Gastroesophageal sphincter (tissue), 4 donors: ENCODE results near the gene OR2S2. TPM values are rescaled to one million over a fixed set of nuclear protein-coding genes. Genes with fewer than 3 reads are reported as not detected.
A peak's percentile ranks its signal among the peaks of the same experiment; 100 is the strongest.

Source experiments
- ATAC-seq: fragments of 150-250 bp; one replicate; pipeline ENCODE4 v1.9.1; 2016; ENCODE audit warnings: mild to moderate bottlenecking, moderate library complexity
- H3K27ac ChIP-seq, 4 donors: fragments of 200-600 bp; sonication (generic) in 3 of 4; 1 replicate in 3 of 4; 2 replicates in 1 of 4; pipeline ENCODE4 v1.5.1; 2016 to 2019
- H3K27me3 ChIP-seq: fragments of 200-600 bp; sonication (generic); one replicate; pipeline ENCODE4 v1.5.1; 2019
- H3K36me3 ChIP-seq, 2 donors: fragments of 200-600 bp; sonication (generic); one replicate each; pipeline ENCODE4 v1.5.1; 2019; ENCODE audit warnings: control low read depth in 1 of 2
- H3K4me1 ChIP-seq, 3 donors: fragments of 200-600 bp; sonication (generic); 1 replicate in 2 of 3; 2 replicates in 1 of 3; pipeline ENCODE4 v1.5.1; 2016 to 2019; ENCODE audit warnings: control low read depth in 2 of 3
- H3K4me3 ChIP-seq, 2 donors: fragments of 200-600 bp; sonication (generic); one replicate each; pipeline ENCODE4 v1.5.1; 2019; ENCODE audit warnings: mild to moderate bottlenecking in 1 of 2, moderate library complexity in 1 of 2
- H3K9me3 ChIP-seq, 3 donors: fragments of 200-600 bp; sonication (generic); one replicate each; pipeline ENCODE4 v1.5.1; 2017 to 2019; ENCODE audit warnings: control low read depth in 2 of 3
- CTCF ChIP-seq, 4 experiments: fragments of 200-600 bp in 2 of 4; fragments of 450-650 bp in 2 of 4; sonication (generic) in 1 of 4; IDR thresholded peaks; one replicate each; pipeline ENCODE4 v1.5.1; 2017 to 2019; ENCODE audit warnings: antibody characterized with exemption in 4 of 4, mild to moderate bottlenecking in 2 of 4, moderate library complexity in 2 of 4
- EP300 ChIP-seq: sonication (generic); formaldehyde crosslinking; IDR thresholded peaks from one replicate; pipeline ENCODE4 v1.6.1; 2017; ENCODE audit warnings: antibody characterized with exemption, mild to moderate bottlenecking
- POLR2A ChIP-seq, 2 donors: fragments of 450-650 bp; IDR thresholded peaks; one replicate each; pipeline ENCODE4 v1.6.1; 2017; ENCODE audit warnings: antibody characterized with exemption in 2 of 2, mild to moderate bottlenecking in 2 of 2, moderate library complexity in 1 of 2
- POLR2AphosphoS5 ChIP-seq: sonication (generic); formaldehyde crosslinking; IDR thresholded peaks from one replicate; pipeline ENCODE4 v1.6.1; 2017; ENCODE audit warnings: antibody characterized with exemption
- WGBS, 2 donors: methylation state at CpG; one replicate each; pipeline ENCODE4 v1.1.5; 2018; ENCODE audit warnings: low coverage in 1 of 2; 5-methylcytosine and 5-hydroxymethylcytosine counted together
- total RNA-seq, 4 donors: library from RNA; depleted of rRNA; stranded (reverse); fragments of >200 nt; gene quantifications; one replicate each; pipeline ENCODE4 v1.1.0, GENCODE V29; 2016

Gene OR2S2
- total RNA-seq, 4 donors from 2014 or later: not detected

GRCh38 chr9:35930521-35930920, 27.4 kb downstream of the OR2S2 start:
- Histone ChIP-seq H3K4me3 (no peak overlapping the region), H3K27ac (no peak overlapping the region), H3K36me3 (no peaks in the 10 kb centered on the region), H3K27me3 (no peaks in the 10 kb centered on the region), H3K4me1 (peaks cover 0 to 3% (median 0%) of the 10 kb centered on the region in 3 donors), H3K9me3 (no peaks in the 10 kb centered on the region)
- ATAC-seq: no peak
- TF ChIP-seq CTCF (IDR thresholded peaks at IDR 0.05): no peak
- no peak for TF ChIP-seq EP300
- no peak for TF ChIP-seq POLR2AphosphoS5
- no peak for TF ChIP-seq POLR2A (IDR thresholded peaks at IDR 0.05)

GRCh38 chr9:35929453-35929718, 28.6 kb downstream of the OR2S2 start:
- H3K27me3 ChIP-seq: no peaks in the 10 kb centered on the region
- H3K9me3 ChIP-seq: no peaks in the 10 kb centered on the region
- no peak for ATAC-seq
- peaks cover 0 to 9% (median 0%) of the 10 kb centered on the region in 3 donors for H3K4me1 ChIP-seq
- no peak overlapping the region for H3K27ac ChIP-seq
- H3K4me3 ChIP-seq: no peak overlapping the region
- WGBS, 2 donors: 69 to 100% methylated on average over 2 to 6 of the region's 6 CpGs
- TF ChIP-seq CTCF (IDR thresholded peaks at IDR 0.05) (no peak), POLR2AphosphoS5 (no peak), EP300 (no peak), POLR2A (IDR thresholded peaks at IDR 0.05) (no peak)
- H3K36me3 ChIP-seq: no peaks in the 10 kb centered on the region

GRCh38 chr9:35928591-35929452, 29.1 kb downstream of the OR2S2 start:
- H3K27me3 ChIP-seq: no peaks in the 10 kb centered on the region
- TF ChIP-seq EP300: no peak
- no peak for TF ChIP-seq POLR2A (IDR thresholded peaks at IDR 0.05)
- TF ChIP-seq POLR2AphosphoS5: no peak
- TF ChIP-seq CTCF (IDR thresholded peaks at IDR 0.05): no peak
- no peak overlapping the region for H3K4me3 ChIP-seq
- no peaks in the 10 kb centered on the region for H3K36me3 ChIP-seq
- WGBS, 2 donors: 90% methylated on average over 5 to 8 of the region's 9 CpGs
- H3K4me1 ChIP-seq: peaks cover 3 to 14% (median 3%) of the 10 kb centered on the region in 3 donors
- H3K27ac ChIP-seq: no peak overlapping the region
- ATAC-seq: peak; percentile 46
- H3K9me3 ChIP-seq: no peaks in the 10 kb centered on the region

GRCh38 chr9:35923927-35924763, 33.8 kb downstream of the OR2S2 start:
- H3K27ac ChIP-seq: peak overlapping the region; percentile 74 to 93 (median 78)
- no peaks in the 10 kb centered on the region for H3K36me3 ChIP-seq
- peak; percentile 46 for TF ChIP-seq POLR2AphosphoS5
- TF ChIP-seq POLR2A (IDR thresholded peaks at IDR 0.05): no peak
- WGBS, 2 donors: 13 to 29% methylated on average over 3 to 9 of the region's 9 CpGs
- H3K27me3 ChIP-seq: no peaks in the 10 kb centered on the region
- peaks cover 7 to 36% (median 15%) of the 10 kb centered on the region in 3 donors for H3K4me1 ChIP-seq
- no peaks in the 10 kb centered on the region for H3K9me3 ChIP-seq
- peak; percentile 78 for ATAC-seq
- no peak overlapping the region for H3K4me3 ChIP-seq

- no peak for TF ChIP-seq POLR2A (IDR thresholded peaks at IDR 0.05)
- WGBS, 2 donors: 100% methylated on average over 1 of the region's 1 CpG; no CpG with 5 or more reads in 1 of the 2 donors
- Histone ChIP-seq H3K9me3 (no peaks in the 10 kb centered on the region), H3K27ac (peak overlapping the region; percentile 74 to 93 (median 78)), H3K36me3 (no peaks in the 10 kb centered on the region), H3K4me3 (no peak overlapping the region), H3K4me1 (peaks cover 7 to 40% (median 15%) of the 10 kb centered on the region in 3 donors), H3K27me3 (no peaks in the 10 kb centered on the region)
- ATAC-seq: no peak
These were observed 34.4 kb downstream of the OR2S2 start for GRCh38 chr9:35923598-35923926.
